GM12874 (cell line): ENCODE measurements around the gene LINC01488.

Experiments used
- CTCF ChIP-seq: IDR thresholded peaks from 2 replicates; pipeline ENCODE4 v1.5.1; 2011; ENCODE audit warnings: low read depth, mild to moderate bottlenecking, control low read depth, low read length, moderate library complexity; ENCODE audit not compliant: insufficient read depth

LINC01488 gene

GRCh38 chr11:69437001-69437875, 44.2 kb upstream of the LINC01488 start:
- no peak for TF ChIP-seq CTCF

GRCh38 chr11:69437876-69438205, 43.6 kb upstream of the LINC01488 start:
- no peak for TF ChIP-seq CTCF

- TF ChIP-seq CTCF, result no peak
These were observed 43.1 kb upstream of the LINC01488 start for GRCh38 chr11:69438286-69438920.

GRCh38 chr11:69439127-69439526, 42.3 kb upstream of the LINC01488 start:
- no peak for TF ChIP-seq CTCF

GRCh38 chr11:69439651-69440464, 41.6 kb upstream of the LINC01488 start:
- TF ChIP-seq CTCF, result no peak

- TF ChIP-seq CTCF, result no peak
These were observed 40.6 kb upstream of the LINC01488 start for GRCh38 chr11:69440876-69441275.

- TF ChIP-seq CTCF, result no peak
These were observed 39.3 kb upstream of the LINC01488 start for GRCh38 chr11:69442012-69442806.
